Osteoblast (primary cell): ENCODE results near the gene SCCPDH. TPM values are rescaled to one million over a fixed set of nuclear protein-coding genes. Genes with fewer than 3 reads are reported as not detected.
"Not testable (repeated sequence)": the region's sequence is repeated elsewhere in the genome, so short reads cannot be mapped to it uniquely, and the experiment has no call there.

Experiments
- DNase-seq: peaks from one replicate; pipeline ENCODE4 v3.0.0; 2011; ENCODE audit warnings: low spot score, mixed read lengths; ENCODE audit not compliant: insufficient read length; ENCODE audit errors: missing footprints
- H2AFZ ChIP-seq: 2 replicates; pipeline ENCODE4 v1.6.0; 2011; ENCODE audit warnings: mild to moderate bottlenecking, low read length
- H3K27ac ChIP-seq: 2 replicates; pipeline ENCODE4 v1.5.1; 2011; ENCODE audit warnings: mild to moderate bottlenecking, low read depth, low read length, moderate library complexity
- H3K27me3 ChIP-seq: 2 replicates; pipeline ENCODE4 v1.6.0; 2012; ENCODE audit warnings: mild to moderate bottlenecking, control low read depth, inconsistent platforms, low read length, moderate library complexity; ENCODE audit not compliant: insufficient read depth
- H3K36me3 ChIP-seq: 2 replicates; pipeline ENCODE4 v1.5.1; 2011; ENCODE audit warnings: mild to moderate bottlenecking, low read length, control low read depth, moderate library complexity; ENCODE audit not compliant: insufficient read depth
- H3K4me1 ChIP-seq: 2 replicates; pipeline ENCODE4 v1.5.1; 2011; ENCODE audit warnings: mild to moderate bottlenecking, low read length, control low read depth, moderate library complexity; ENCODE audit not compliant: insufficient read depth
- H3K4me2 ChIP-seq: 2 replicates; pipeline ENCODE4 v1.6.0; 2011; ENCODE audit warnings: mild to moderate bottlenecking, low read length; ENCODE audit not compliant: insufficient read depth
- H3K4me3 ChIP-seq: fragments of 200-600 bp; sonication (generic); 3 replicates; pipeline ENCODE4 v1.5.1; 2012; ENCODE audit warnings: mild to moderate bottlenecking, low read length, inconsistent platforms; ENCODE audit not compliant: insufficient read depth
- H3K79me2 ChIP-seq: 2 replicates; pipeline ENCODE4 v1.6.0; 2012; ENCODE audit warnings: mild to moderate bottlenecking, low read length, control low read depth, inconsistent platforms; ENCODE audit not compliant: insufficient read depth
- H3K9me3 ChIP-seq: 2 replicates; pipeline ENCODE4 v1.5.1; 2011; ENCODE audit warnings: low read depth, low read length, control low read depth
- H4K20me1 ChIP-seq: 2 replicates; pipeline ENCODE4 v1.6.0; 2012; ENCODE audit warnings: mild to moderate bottlenecking, low read length, control low read depth; ENCODE audit not compliant: insufficient read depth
- CTCF ChIP-seq: IDR thresholded peaks from 2 replicates; pipeline ENCODE4 v1.5.1; 2011; ENCODE audit warnings: mild to moderate bottlenecking, low read depth, low read length, moderate library complexity; ENCODE audit errors: extremely low read depth
- total RNA-seq: library from RNA; depleted of rRNA; stranded (reverse); fragments of >200 nt; gene quantifications from 2 replicates; pipeline ENCODE4 v1.2.3, GENCODE V29; 2012

The SCCPDH gene
- total RNA-seq, 1 donor = 49.9 TPM

GRCh38 chr1:246687002-246687401 is 37.2 kb upstream of the SCCPDH start:
- no peak overlapping the region for H3K27ac ChIP-seq
- no peak for DNase-seq

GRCh38 chr1:246689409-246690008 is 34.7 kb upstream of the SCCPDH start:
- H3K4me3 ChIP-seq = peak overlapping the region; percentile 68
- TF ChIP-seq CTCF = peak; percentile 94
- DNase-seq = peak; percentile 97
- no peaks in the 10 kb centered on the region for H3K4me1 ChIP-seq
- no peaks in the 10 kb centered on the region for H3K9me3 ChIP-seq
- peak overlapping the region; percentile 87 for H3K4me2 ChIP-seq
- H3K27me3 ChIP-seq = no peaks in the 10 kb centered on the region
- H3K36me3 ChIP-seq = no peaks in the 10 kb centered on the region
- H2AFZ ChIP-seq = peak overlapping the region; percentile 87
- no peaks in the 10 kb centered on the region for H3K79me2 ChIP-seq
- H4K20me1 ChIP-seq = no peaks in the 10 kb centered on the region
- H3K27ac ChIP-seq = no peak overlapping the region

More at GRCh38 chr1:246687002-246687401, 37.2 kb upstream of the SCCPDH start:
- H3K4me3 ChIP-seq = no peak overlapping the region
- no peaks in the 10 kb centered on the region for H3K36me3 ChIP-seq
- peaks cover 4% of the 10 kb centered on the region for H3K4me1 ChIP-seq
- no peak overlapping the region for H2AFZ ChIP-seq
- no peaks in the 10 kb centered on the region for H4K20me1 ChIP-seq
- no peaks in the 10 kb centered on the region for H3K27me3 ChIP-seq
- no peaks in the 10 kb centered on the region for H3K9me3 ChIP-seq
- TF ChIP-seq CTCF = peak; percentile 10
- H3K79me2 ChIP-seq = no peaks in the 10 kb centered on the region
- no peak overlapping the region for H3K4me2 ChIP-seq

- Histone ChIP-seq H3K4me2 (peak overlapping the region; percentile 87), H3K79me2 (no peaks in the 10 kb centered on the region), H3K9me3 (no peaks in the 10 kb centered on the region), H3K27ac (no peak overlapping the region), H3K27me3 (no peaks in the 10 kb centered on the region), H3K4me1 (no peaks in the 10 kb centered on the region), H3K36me3 (no peaks in the 10 kb centered on the region), H4K20me1 (no peaks in the 10 kb centered on the region), H2AFZ (peak overlapping the region; percentile 87), H3K4me3 (peak overlapping the region; percentile 68)
- DNase-seq = no peak
- TF ChIP-seq CTCF = no peak
These were observed 34.1 kb upstream of the SCCPDH start for GRCh38 chr1:246690100-246690499.

GRCh38 chr1:246691622-246692495 is 32.4 kb upstream of the SCCPDH start:
- H3K27ac ChIP-seq = no peak overlapping the region
- no peaks in the 10 kb centered on the region for H4K20me1 ChIP-seq
- H3K9me3 ChIP-seq = no peaks in the 10 kb centered on the region
- H3K27me3 ChIP-seq = no peaks in the 10 kb centered on the region
- H3K79me2 ChIP-seq = no peaks in the 10 kb centered on the region
- H3K4me3 ChIP-seq = no peak overlapping the region
- no peak overlapping the region for H3K4me2 ChIP-seq
- H3K4me1 ChIP-seq = no peaks in the 10 kb centered on the region
- H2AFZ ChIP-seq = no peak overlapping the region
- H3K36me3 ChIP-seq = no peaks in the 10 kb centered on the region
- peak; percentile 25 for DNase-seq
- TF ChIP-seq CTCF = no peak

- not testable (repeated sequence) for H3K27ac ChIP-seq, H3K4me1 ChIP-seq, H3K79me2 ChIP-seq, H3K27me3 ChIP-seq, H3K36me3 ChIP-seq, DNase-seq, H4K20me1 ChIP-seq, H3K4me3 ChIP-seq, H3K4me2 ChIP-seq, H2AFZ ChIP-seq, H3K9me3 ChIP-seq
These were observed 29.9 kb upstream of the SCCPDH start for GRCh38 chr1:246694213-246694895.
